ENCODE data around the gene LMOD3.

LMOD3 gene

GRCh38 chr3:69113536-69113935 is 8.9 kb downstream of the LMOD3 start:
- DNase-seq (ENCODE audit: low read depth, low spot score), result no peak
- TF ChIP-seq, protein P1, sequence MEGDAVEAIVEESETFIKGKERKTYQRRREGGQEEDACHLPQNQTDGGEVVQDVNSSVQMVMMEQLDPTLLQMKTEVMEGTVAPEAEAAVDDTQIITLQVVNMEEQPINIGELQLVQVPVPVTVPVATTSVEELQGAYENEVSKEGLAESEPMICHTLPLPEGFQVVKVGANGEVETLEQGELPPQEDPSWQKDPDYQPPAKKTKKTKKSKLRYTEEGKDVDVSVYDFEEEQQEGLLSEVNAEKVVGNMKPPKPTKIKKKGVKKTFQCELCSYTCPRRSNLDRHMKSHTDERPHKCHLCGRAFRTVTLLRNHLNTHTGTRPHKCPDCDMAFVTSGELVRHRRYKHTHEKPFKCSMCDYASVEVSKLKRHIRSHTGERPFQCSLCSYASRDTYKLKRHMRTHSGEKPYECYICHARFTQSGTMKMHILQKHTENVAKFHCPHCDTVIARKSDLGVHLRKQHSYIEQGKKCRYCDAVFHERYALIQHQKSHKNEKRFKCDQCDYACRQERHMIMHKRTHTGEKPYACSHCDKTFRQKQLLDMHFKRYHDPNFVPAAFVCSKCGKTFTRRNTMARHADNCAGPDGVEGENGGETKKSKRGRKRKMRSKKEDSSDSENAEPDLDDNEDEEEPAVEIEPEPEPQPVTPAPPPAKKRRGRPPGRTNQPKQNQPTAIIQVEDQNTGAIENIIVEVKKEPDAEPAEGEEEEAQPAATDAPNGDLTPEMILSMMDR (IDR thresholded peaks at IDR 0.05; ENCODE audit: low read depth, low read length), result no peak
- in situ Hi-C loops (cut with HindIII; ENCODE audit: low sequenced_read_pairs), result no loop called here
- no peak overlapping the region for H3K4me3 ChIP-seq (ENCODE audit: low read depth, low read length)

- in situ Hi-C loops (cut with HindIII; ENCODE audit: low sequenced_read_pairs), result no loop called here
- H3K4me3 ChIP-seq (ENCODE audit: low read depth, low read length), result no peak overlapping the region
- TF ChIP-seq, protein P1 (IDR thresholded peaks at IDR 0.05; ENCODE audit: low read depth, low read length), result no peak
- DNase-seq (ENCODE audit: low read depth, low spot score), result no peak
These were observed 11.4 kb downstream of the LMOD3 start for GRCh38 chr3:69110941-69111546.

- no peak for DNase-seq (ENCODE audit: low read depth, low spot score)
- in situ Hi-C loops (cut with HindIII; ENCODE audit: low sequenced_read_pairs), result no loop called here
- TF ChIP-seq, protein P1 (IDR thresholded peaks at IDR 0.05; ENCODE audit: low read depth, low read length), result no peak
These were observed 13.6 kb downstream of the LMOD3 start for GRCh38 chr3:69108811-69109210.

DNA sequence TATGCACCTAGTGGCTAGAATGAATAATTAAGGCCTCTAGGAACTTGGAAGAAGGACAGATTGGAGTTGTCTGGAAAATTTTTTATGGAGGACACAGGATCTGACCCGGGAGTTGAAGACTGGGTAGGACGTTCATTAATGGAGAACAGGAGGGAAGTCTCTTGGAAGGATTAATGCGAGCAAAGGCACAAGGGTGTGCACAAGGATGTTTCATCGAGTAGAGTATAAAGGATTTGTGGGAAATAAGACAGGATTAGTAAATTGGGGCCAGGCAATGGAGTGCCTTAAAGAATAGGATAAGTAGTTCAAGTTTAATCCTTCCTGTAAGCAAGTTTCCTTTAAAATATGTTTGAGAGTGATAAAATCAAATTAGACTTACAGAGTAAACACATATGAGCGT is 14.6 kb downstream of the LMOD3 start:
- in situ Hi-C loops (cut with HindIII; ENCODE audit: low sequenced_read_pairs), result no loop called here

More at GRCh38 chr3:69108811-69109210, 13.6 kb downstream of the LMOD3 start:
- H3K4me3 ChIP-seq (ENCODE audit: low read depth, low read length), result no peak overlapping the region

DNA sequence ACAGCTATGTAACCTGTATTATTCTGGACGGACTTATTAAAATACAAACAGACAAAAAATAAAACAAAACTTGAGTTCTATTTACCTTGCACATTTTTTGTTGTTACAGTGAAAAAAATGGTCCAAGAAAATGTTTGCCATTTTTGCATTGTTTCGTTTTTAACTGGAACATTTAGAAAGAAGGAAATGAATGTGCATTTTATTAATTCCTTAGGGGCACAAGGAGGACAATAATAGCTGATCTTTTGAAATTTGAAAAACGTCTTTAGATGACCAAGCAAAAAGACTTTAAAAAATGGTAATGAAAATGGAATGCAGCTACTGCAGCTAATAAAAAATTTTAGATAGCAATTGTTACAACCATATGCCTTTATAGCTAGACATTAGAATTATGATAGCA is 17.1 kb downstream of the LMOD3 start:
- DNase-seq (ENCODE audit: low read depth, low spot score), result no peak
- H3K4me3 ChIP-seq (ENCODE audit: low read depth, low read length), result no peak overlapping the region
- in situ Hi-C loops (cut with HindIII; ENCODE audit: low sequenced_read_pairs), result no loop called here
- TF ChIP-seq, protein P1 (IDR thresholded peaks at IDR 0.05; ENCODE audit: low read depth, low read length), result no peak

More for the DNA sequence above, 14.6 kb downstream of the LMOD3 start:
- DNase-seq (ENCODE audit: low read depth, low spot score), result no peak
- TF ChIP-seq, protein P1 (IDR thresholded peaks at IDR 0.05; ENCODE audit: low read depth, low read length), result no peak
- H3K4me3 ChIP-seq (ENCODE audit: low read depth, low read length), result no peak overlapping the region

- in situ Hi-C loops (cut with HindIII; ENCODE audit: low sequenced_read_pairs), result no loop called here
- no peak overlapping the region for H3K4me3 ChIP-seq (ENCODE audit: low read depth, low read length)
- TF ChIP-seq, protein P1 (IDR thresholded peaks at IDR 0.05; ENCODE audit: low read depth, low read length), result no peak
- no peak for DNase-seq (ENCODE audit: low read depth, low spot score)
These were observed 17.8 kb downstream of the LMOD3 start for GRCh38 chr3:69104586-69104985.
